IMR-90 (cell line): Measurements from ENCODE around the gene DGAT2. TPM values are rescaled to one million over a fixed set of nuclear protein-coding genes. Genes with fewer than 3 reads are reported as not detected.

Experiments
- ATAC-seq: fragments of 200-7000 bp; cut with Tn5 transposase; 2 replicates; pipeline ENCODE4 v1.9.1; 2020; ENCODE audit warnings: low read depth, mild to moderate bottlenecking, moderate library complexity
- BruUV-seq: library from RNA; stranded (reverse); fragments of 400-500 nt; replicated peaks from 2 replicates; lab custom pipeline; 2021; lab: Mats Ljungman, UMichigan
- CTCF ChIA-PET: fragments of 300-600 bp; formaldehyde crosslinking; extraction: SDS; loops from one replicate; lab custom pipeline; 2021; ENCODE audit warnings: antibody characterized with exemption; lab: Yijun Ruan, JAX
- POLR2A ChIA-PET: fragments of 300-600 bp; sonication (Branson Sonifier 250); formaldehyde crosslinking; loops from one replicate; lab custom pipeline; 2022; ENCODE audit warnings: antibody characterized with exemption; ENCODE audit not compliant: unreplicated experiment; lab: Charles Lee
- DNase-seq: peaks from one replicate; pipeline ENCODE4 v3.0.0; 2013
- H2AFZ ChIP-seq: replicated peaks from 2 replicates; pipeline ENCODE3; 2013; ENCODE audit warnings: low read length, mild to moderate bottlenecking; ENCODE audit not compliant: poor library complexity
- H2AK5ac ChIP-seq: 2 replicates; pipeline ENCODE4 v1.6.1; 2013; ENCODE audit warnings: low read depth, low read length, inconsistent platforms
- H2AK9ac ChIP-seq: replicated peaks from 2 replicates; pipeline ENCODE3; 2013; ENCODE audit warnings: mild to moderate bottlenecking, low read depth, low read length, moderate library complexity; ENCODE audit not compliant: poor library complexity
- H2BK120ac ChIP-seq: 2 replicates; pipeline ENCODE4 v1.6.1; 2013; ENCODE audit warnings: low read depth, low read length, inconsistent platforms
- H2BK15ac ChIP-seq: 3 replicates; pipeline ENCODE4 v1.6.1; 2013; ENCODE audit warnings: low read depth, low read length, inconsistent platforms
- H2BK20ac ChIP-seq: 2 replicates; pipeline ENCODE4 v1.6.1; 2013; ENCODE audit warnings: low read depth, mild to moderate bottlenecking, inconsistent platforms, low read length, moderate library complexity
- H2BK5ac ChIP-seq: 2 replicates; pipeline ENCODE4 v1.6.1; 2013; ENCODE audit warnings: mild to moderate bottlenecking, low read depth, low read length, inconsistent platforms; ENCODE audit not compliant: poor library complexity, severe bottlenecking
- H3K14ac ChIP-seq: replicated peaks from 2 replicates; pipeline ENCODE4 v1.6.1; 2013; ENCODE audit warnings: low read depth, low read length, inconsistent platforms
- H3K18ac ChIP-seq: 2 replicates; pipeline ENCODE4 v1.6.1; 2013; ENCODE audit warnings: low read depth, low read length, control low read depth
- H3K23ac ChIP-seq: 2 replicates; pipeline ENCODE4 v1.6.1; 2013; ENCODE audit warnings: low read depth, low read length, inconsistent platforms
- H3K27ac ChIP-seq: 2 replicates; pipeline ENCODE4 v1.5.1; 2013; ENCODE audit warnings: mild to moderate bottlenecking, control low read depth, low read length; ENCODE audit not compliant: insufficient read depth
- H3K27me3 ChIP-seq: 2 replicates; pipeline ENCODE4 v1.6.1; 2013; ENCODE audit warnings: low read length; ENCODE audit not compliant: control insufficient read depth, insufficient read depth
- H3K36me3 ChIP-seq: 2 replicates; pipeline ENCODE4 v1.6.1; 2013; ENCODE audit warnings: low read length, mixed read lengths; ENCODE audit not compliant: control insufficient read depth, insufficient read depth
- H3K4ac ChIP-seq: 2 replicates; pipeline ENCODE4 v1.6.1; 2013; ENCODE audit warnings: low read depth, low read length, inconsistent platforms
- H3K4me1 ChIP-seq: 2 replicates; pipeline ENCODE4 v1.6.1; 2013; ENCODE audit warnings: low read length, mixed read lengths; ENCODE audit not compliant: control insufficient read depth, insufficient read depth
- H3K4me2 ChIP-seq: 2 replicates; pipeline ENCODE4 v1.6.1; 2013; ENCODE audit warnings: low read depth, mild to moderate bottlenecking, control low read depth, low read length, moderate library complexity
- H3K4me3 ChIP-seq: 2 replicates; pipeline ENCODE4 v1.5.1; 2013; ENCODE audit warnings: low read depth, mild to moderate bottlenecking, control low read depth, low read length, moderate library complexity; ENCODE audit not compliant: insufficient read depth
- H3K56ac ChIP-seq: 2 replicates; pipeline ENCODE4 v1.6.1; 2013; ENCODE audit warnings: low read length, inconsistent platforms; ENCODE audit not compliant: insufficient read depth; ENCODE audit errors: extremely low read depth
- H3K79me1 ChIP-seq, 2 experiments: 2 replicates each; pipeline ENCODE4 v1.6.1; 2013; ENCODE audit warnings: low read length in 2 of 2, inconsistent platforms in 1 of 2, low read depth in 1 of 2
- H3K9ac ChIP-seq: 2 replicates; pipeline ENCODE4 v1.6.1; 2013; ENCODE audit warnings: low read depth, low read length, control low read depth
- H3K9me1 ChIP-seq: 2 replicates; pipeline ENCODE4 v1.6.1; 2013; ENCODE audit warnings: low read length, inconsistent platforms; ENCODE audit not compliant: insufficient read depth
- H3K9me3 ChIP-seq: 2 replicates; pipeline ENCODE4 v1.6.1; 2013; ENCODE audit warnings: low read length; ENCODE audit not compliant: control insufficient read depth, insufficient read depth
- H4K20me1 ChIP-seq: 2 replicates; pipeline ENCODE4 v1.6.1; 2013; ENCODE audit warnings: low read length, inconsistent platforms; ENCODE audit not compliant: insufficient read depth
- H4K5ac ChIP-seq: 2 replicates; pipeline ENCODE4 v1.6.1; 2013; ENCODE audit warnings: mild to moderate bottlenecking, low read depth, low read length, control low read depth
- H4K8ac ChIP-seq, 2 experiments: 2 replicates each; pipeline ENCODE4 v1.6.1; 2013; ENCODE audit warnings: low read depth in 2 of 2, low read length in 2 of 2, control low read depth in 1 of 2, inconsistent platforms in 1 of 2
- H4K91ac ChIP-seq: 2 replicates; pipeline ENCODE4 v1.6.1; 2013; ENCODE audit warnings: low read depth, low read length, inconsistent platforms; ENCODE audit not compliant: insufficient read depth
- CEBPB ChIP-seq: IDR thresholded peaks from 2 replicates; pipeline ENCODE4 v1.6.1; 2012; ENCODE audit warnings: low read depth, low read length, improper control_type of control experiment
- CTCF ChIP-seq: conservative IDR thresholded peaks from 2 replicates; pipeline ENCODE4 v1.5.1; 2012; ENCODE audit warnings: mild to moderate bottlenecking, low read depth, low read length, improper control_type of control experiment
- NFE2L2 ChIP-seq: fragments of 150-350 bp; IDR thresholded peaks from 2 replicates; pipeline ENCODE4 v1.6.1; 2016; ENCODE audit warnings: low read depth, mild to moderate bottlenecking, low read length
- WGBS, 2 experiments: methylation state at CpG; one replicate each; pipeline versions ENCODE4 v1.1.5 to v1.1.7; 2013; ENCODE audit warnings: missing lambda C conversion rate in 2 of 2; ENCODE audit not compliant: insufficient read length in 1 of 2; ENCODE audit errors: extremely low coverage in 2 of 2; 5-methylcytosine and 5-hydroxymethylcytosine counted together
- dilution Hi-C: fragments of 300-500 bp; cut with HindIII; formaldehyde crosslinking; loops from one replicate; pipeline ENCODE4 v1.14.3; 2018; ENCODE audit warnings: low sequenced_read_pairs; ENCODE audit not compliant: unreplicated experiment
- in situ Hi-C: fragments of 300-500 bp; cut with MboI; formaldehyde crosslinking; loops from 3 replicates; pipeline ENCODE4 v1.14.3; 2019; ENCODE audit warnings: low sequenced_read_pairs, inconsistent platforms, mixed read lengths
- intact Hi-C: fragments of 100-400 bp; cut with micrococcal nuclease; formaldehyde crosslinking; loops from 2 replicates; pipeline ENCODE4 v1.10.0; 2022
- polyA plus RNA-seq, 3 experiments: library from polyadenylated mRNA; depleted of rRNA; stranded (reverse); fragments of >200 nt; gene quantifications; 2 replicates each; pipeline ENCODE4 v1.2.3, GENCODE V29; 2012; ENCODE audit warnings: low replicate concordance in 1 of 3
- total RNA-seq: library from RNA; depleted of rRNA; stranded (reverse); fragments of >200 nt; gene quantifications from 2 replicates; pipeline ENCODE4 v1.2.3, GENCODE V29; 2012

The DGAT2 gene
- total and polyA plus RNA-seq, 2 of the 4 experiments (the other 2 are of a cell fraction) = 2.3 to 2.4 TPM

- Histone ChIP-seq H4K91ac (no peak overlapping the region), H2BK5ac (no peak overlapping the region), H4K8ac (no peak overlapping the region), H3K9me3 (no peaks in the 10 kb centered on the region), H2BK120ac (no peak overlapping the region), H3K9me1 (no peaks in the 10 kb centered on the region), H2AFZ (no peak overlapping the region), H3K36me3 (0 out of 2 replicates have a peak, but pooled peaks cover 1% of the 10 kb centered on the region), H3K9ac (no peak overlapping the region), H2BK20ac (no peak overlapping the region), H2BK15ac (no peak overlapping the region), H2AK9ac (no peak overlapping the region), H3K18ac (no peak overlapping the region), H4K20me1 (0 out of 2 replicates have a peak, but pooled peaks cover 6% of the 10 kb centered on the region), H3K79me1 (peaks cover 15 to 30% of the 10 kb centered on the region in 2 experiments), H3K27ac (no peak overlapping the region), H3K4me3 (no peak overlapping the region), H3K4me2 (no peak overlapping the region), H3K4me1 (no peaks in the 10 kb centered on the region), H3K23ac (no peak overlapping the region), H3K14ac (no peak overlapping the region), H4K5ac (no peak overlapping the region), H3K56ac (no peak overlapping the region), H2AK5ac (no peak overlapping the region), H3K4ac (no peak overlapping the region), H3K27me3 (no peaks in the 10 kb centered on the region)
- WGBS, 2 experiments = no CpG with 5 or more reads among the region's 3 CpGs
- dilution Hi-C loops = no loop called here
- ChIA-PET CTCF (no interaction called here), POLR2A (no interaction called here)
- TF ChIP-seq CTCF (no peak), CEBPB (no peak), NFE2L2 (no peak)
- intact Hi-C loops = no loop called here
- in situ Hi-C loops = no loop called here
- no TSS peak for BruUV-seq
- no peak for ATAC-seq
- no peak for DNase-seq
Measured at GRCh38 chr11:75834728-75835127, 66.2 kb downstream of the DGAT2 start.
